Smooth muscle cell (in vitro differentiated cells): ENCODE measurements around the gene MBNL2. TPM values are rescaled to one million over a fixed set of nuclear protein-coding genes. Genes with fewer than 3 reads are reported as not detected.

Experiments
- DNase-seq: peaks from one replicate; lab custom pipeline; 2025; ENCODE audit not compliant: unreplicated experiment; lab: John Stamatoyannopoulos, UW
- H2AFZ ChIP-seq: fragments of 200-600 bp; sonication (generic); 2 replicates; pipeline ENCODE4 v1.6.0; 2016; ENCODE audit warnings: antibody characterized with exemption, low read depth, mild to moderate bottlenecking
- H3F3A ChIP-seq: fragments of 200-600 bp; sonication (generic); 2 replicates; pipeline ENCODE4 v1.6.0; 2017; ENCODE audit warnings: antibody characterized with exemption, low read depth
- H3K27ac ChIP-seq: fragments of 200-600 bp; sonication (generic); 2 replicates; pipeline ENCODE4 v1.5.1; 2016; ENCODE audit warnings: low read depth, mild to moderate bottlenecking
- H3K27me3 ChIP-seq: fragments of 200-600 bp; sonication (generic); 2 replicates; pipeline ENCODE4 v1.6.1; 2016; ENCODE audit warnings: low read depth, mild to moderate bottlenecking
- H3K36me3 ChIP-seq: fragments of 200-600 bp; sonication (generic); 2 replicates; pipeline ENCODE4 v1.5.1; 2016; ENCODE audit warnings: low read depth
- H3K4me1 ChIP-seq: fragments of 200-600 bp; sonication (generic); 2 replicates; pipeline ENCODE4 v1.5.1; 2016; ENCODE audit warnings: low read depth
- H3K4me2 ChIP-seq: fragments of 200-600 bp; sonication (generic); 2 replicates; pipeline ENCODE4 v1.6.0; 2016; ENCODE audit warnings: mild to moderate bottlenecking
- H3K4me3 ChIP-seq: fragments of 200-600 bp; sonication (generic); 2 replicates; pipeline ENCODE4 v1.5.1; 2016; ENCODE audit warnings: mild to moderate bottlenecking
- H3K79me2 ChIP-seq: fragments of 200-600 bp; sonication (generic); 2 replicates; pipeline ENCODE4 v1.6.0; 2016; ENCODE audit warnings: low read depth, mild to moderate bottlenecking
- H3K9ac ChIP-seq: fragments of 200-600 bp; sonication (generic); 2 replicates; pipeline ENCODE4 v1.6.0; 2016; ENCODE audit warnings: low read depth
- H3K9me3 ChIP-seq: fragments of 200-600 bp; sonication (generic); replicated peaks from 2 replicates; pipeline ENCODE4 v1.5.1; 2016; ENCODE audit warnings: low read depth
- H4K20me1 ChIP-seq: fragments of 200-600 bp; sonication (generic); 2 replicates; pipeline ENCODE4 v1.6.0; 2016; ENCODE audit warnings: low read depth
- CTCF ChIP-seq: fragments of 200-600 bp; sonication (generic); IDR thresholded peaks from 2 replicates; pipeline ENCODE4 v1.5.1; 2017; ENCODE audit warnings: borderline replicate concordance, mild to moderate bottlenecking, antibody characterized with exemption; ENCODE audit not compliant: insufficient read depth, poor library complexity, severe bottlenecking
- WGBS: methylation state at CpG from one replicate; pipeline ENCODE4 v1.1.7; 2016; ENCODE audit warnings: low lambda C conversion rate; 5-methylcytosine and 5-hydroxymethylcytosine counted together
- polyA plus RNA-seq: library from polyadenylated mRNA; unstranded; fragments of >200 nt; fragmentation: Nextera tagmentation; extraction: Ambion mirVana; gene quantifications from 2 replicates; pipeline ENCODE4 v1.2.1, GENCODE V29; 2016
- total RNA-seq: library from RNA; depleted of rRNA; stranded (reverse); fragments of >200 nt; gene quantifications from 2 replicates; pipeline ENCODE4 v1.2.3, GENCODE V29; 2014

The MBNL2 gene
- total and polyA plus RNA-seq, 2 experiments from 2014 or later: 33.7 to 120 TPM

GRCh38 chr13:97321101-97321500, 99.0 kb downstream of the MBNL2 start:
- no peak for TF ChIP-seq CTCF
- no peaks in the 10 kb centered on the region for H3K4me1 ChIP-seq
- no peaks in the 10 kb centered on the region for H3K27me3 ChIP-seq
- H2AFZ ChIP-seq: no peak overlapping the region
- H3K4me3 ChIP-seq: no peak overlapping the region
- H3K4me2 ChIP-seq: no peak overlapping the region
- DNase-seq: no peak
- WGBS: 59% methylated on average over 2 of the region's 2 CpGs
- no peaks in the 10 kb centered on the region for H3K9me3 ChIP-seq
- H3F3A ChIP-seq: peaks cover 7% of the 10 kb centered on the region
- no peak overlapping the region for H3K27ac ChIP-seq
- no peak overlapping the region for H3K9ac ChIP-seq
- no peaks in the 10 kb centered on the region for H3K36me3 ChIP-seq
- peaks cover 54% of the 10 kb centered on the region for H3K79me2 ChIP-seq
- peaks cover 98% of the 10 kb centered on the region for H4K20me1 ChIP-seq

- Histone ChIP-seq H3K36me3 (no peaks in the 10 kb centered on the region), H3F3A (peaks cover 8% of the 10 kb centered on the region), H3K27ac (no peak overlapping the region), H3K9ac (no peak overlapping the region), H3K9me3 (no peaks in the 10 kb centered on the region), H3K4me2 (no peak overlapping the region), H3K27me3 (no peaks in the 10 kb centered on the region), H4K20me1 (peaks cover 98% of the 10 kb centered on the region), H3K4me1 (no peaks in the 10 kb centered on the region), H2AFZ (no peak overlapping the region), H3K79me2 (peaks cover 54% of the 10 kb centered on the region), H3K4me3 (no peak overlapping the region)
- WGBS: 86% methylated on average over 7 of the region's 7 CpGs
- no peak for TF ChIP-seq CTCF
- no peak for DNase-seq
These were observed 99.6 kb downstream of the MBNL2 start for GRCh38 chr13:97321616-97322321.

DNA sequence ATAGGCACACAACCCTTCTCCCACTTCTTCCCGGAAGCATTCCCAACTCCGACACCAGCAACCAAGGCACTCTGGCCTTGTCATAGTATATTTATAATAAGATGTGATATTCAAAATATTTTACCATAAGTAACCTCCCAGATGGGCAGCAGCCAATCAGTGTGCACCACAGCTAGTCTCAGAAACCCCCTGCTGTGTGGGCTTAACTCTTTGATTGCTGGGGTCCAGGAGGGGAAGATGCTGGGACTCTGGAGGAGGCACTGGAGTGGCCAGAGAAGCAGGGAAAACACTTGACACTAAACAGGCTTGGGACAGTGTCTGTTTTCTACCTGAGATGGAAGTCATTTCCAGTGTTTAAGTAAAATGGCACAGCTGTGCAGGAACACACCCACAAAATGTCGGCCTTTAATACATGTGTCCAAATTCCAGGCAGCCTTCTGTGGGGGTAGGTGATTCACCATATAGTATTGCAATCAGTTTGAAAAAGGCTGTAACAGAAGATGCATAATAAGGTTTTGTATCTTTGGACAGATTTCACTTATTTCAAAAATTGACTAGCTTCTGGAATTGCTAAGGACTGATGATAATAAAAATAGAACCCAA, 100.7 kb downstream of the MBNL2 start:
- Histone ChIP-seq H3K27ac (no peak overlapping the region), H3K27me3 (no peaks in the 10 kb centered on the region), H3F3A (peaks cover 7% of the 10 kb centered on the region), H2AFZ (no peak overlapping the region), H3K36me3 (no peaks in the 10 kb centered on the region), H3K9me3 (no peaks in the 10 kb centered on the region), H3K4me2 (no peak overlapping the region), H3K4me1 (peaks cover 4% of the 10 kb centered on the region), H3K4me3 (no peak overlapping the region), H4K20me1 (peaks cover 96% of the 10 kb centered on the region), H3K9ac (no peak overlapping the region), H3K79me2 (peaks cover 47% of the 10 kb centered on the region)
- 82% methylated on average over 3 of the region's 3 CpGs for WGBS
- no peak for TF ChIP-seq CTCF
- no peak for DNase-seq
